WTC11 (cell line): ENCODE measurements around the gene ZNF850. TPM values are rescaled to one million over a fixed set of nuclear protein-coding genes. Genes with fewer than 3 reads are reported as not detected.

ENCODE experiments used
- ATAC-seq: fragments of 200-7000 bp; cut with Tn5 transposase; 2 replicates; pipeline ENCODE4 v1.10.0; 2021; ENCODE audit warnings: mild to moderate bottlenecking, moderate library complexity
- CTCF ChIA-PET: fragments of 300-600 bp; sonication (Branson Sonifier 250); formaldehyde crosslinking; loops from one replicate; lab custom pipeline; 2021; ENCODE audit warnings: antibody characterized with exemption; lab: Charles Lee
- POLR2A ChIA-PET: fragments of 350-600 bp; sonication (Branson Sonifier 250); formaldehyde crosslinking; loops from one replicate; lab custom pipeline; 2021; ENCODE audit warnings: antibody characterized with exemption; lab: Charles Lee
- DNase-seq: peaks from one replicate; pipeline ENCODE4 v3.0.0; 2021; ENCODE audit warnings: low spot score
- H3K27ac Mint-ChIP-seq: 2 replicates; pipeline ENCODE4 v1.8.0; 2021; ENCODE audit warnings: mixed read lengths
- H3K27me3 Mint-ChIP-seq: 2 replicates; pipeline ENCODE4 v1.8.0; 2021; ENCODE audit warnings: low read depth, mild to moderate bottlenecking, moderate library complexity, mixed read lengths
- H3K36me3 Mint-ChIP-seq: 2 replicates; pipeline ENCODE4 v1.8.0; 2021; ENCODE audit warnings: mixed read lengths
- H3K4me1 Mint-ChIP-seq: 2 replicates; pipeline ENCODE4 v1.8.0; 2022; ENCODE audit warnings: mixed read lengths
- H3K4me3 Mint-ChIP-seq: 2 replicates; pipeline ENCODE4 v1.8.0; 2021; ENCODE audit warnings: mild to moderate bottlenecking, moderate library complexity, mixed read lengths
- H3K9me3 Mint-ChIP-seq: 2 replicates; pipeline ENCODE4 v1.8.0; 2021; ENCODE audit warnings: mixed read lengths
- E2F4 ChIP-seq: sonication (generic); formaldehyde crosslinking; IDR thresholded peaks from 2 replicates; pipeline ENCODE4 v1.8.1; 2022; ENCODE audit warnings: low read depth, mild to moderate bottlenecking, moderate library complexity, missing genetic modification reagents, borderline replicate concordance
- EMX1 ChIP-seq: fragments of 250-450 bp; sonication (Bioruptor Pico); IDR thresholded peaks from 2 replicates; pipeline ENCODE4 v1.8.0; 2021; ENCODE audit warnings: mild to moderate bottlenecking
- FOXJ3 ChIP-seq: sonication (generic); formaldehyde crosslinking; IDR thresholded peaks from 2 replicates; pipeline ENCODE4 v1.9.0; 2021; ENCODE audit warnings: missing genetic modification reagents, mild to moderate bottlenecking, borderline replicate concordance
- GTF2I ChIP-seq: fragments of 250-450 bp; sonication (Bioruptor Pico); conservative IDR thresholded peaks from 2 replicates; pipeline ENCODE4 v1.4.0; 2021; ENCODE audit warnings: mild to moderate bottlenecking
- MAX ChIP-seq: sonication (generic); formaldehyde crosslinking; IDR thresholded peaks from 2 replicates; pipeline ENCODE4 v1.8.0; 2022; ENCODE audit warnings: mild to moderate bottlenecking, missing genetic modification reagents
- MXD4 ChIP-seq: fragments of 250-450 bp; sonication (Bioruptor Pico); IDR thresholded peaks from 2 replicates; pipeline ENCODE4 v1.8.0; 2021; ENCODE audit warnings: mild to moderate bottlenecking, moderate library complexity, borderline replicate concordance
- NFATC4 ChIP-seq: fragments of 250-450 bp; sonication (Bioruptor Pico); IDR thresholded peaks from 2 replicates; pipeline ENCODE4 v1.9.0; 2021; ENCODE audit warnings: mild to moderate bottlenecking
- TEAD1 ChIP-seq: sonication (generic); formaldehyde crosslinking; IDR thresholded peaks from 2 replicates; pipeline ENCODE4 v1.8.0; 2022; ENCODE audit warnings: mild to moderate bottlenecking, missing genetic modification reagents
- TP53 ChIP-seq: sonication (generic); formaldehyde crosslinking; IDR thresholded peaks from 2 replicates; pipeline ENCODE4 v1.8.1; 2023; ENCODE audit warnings: mild to moderate bottlenecking, missing genetic modification reagents
- ZBTB21 ChIP-seq: sonication (generic); formaldehyde crosslinking; IDR thresholded peaks from 2 replicates; pipeline ENCODE4 v1.8.1; 2023; ENCODE audit warnings: mild to moderate bottlenecking, missing genetic modification reagents, borderline replicate concordance
- ZNF317 ChIP-seq: sonication (generic); formaldehyde crosslinking; IDR thresholded peaks from 2 replicates; pipeline ENCODE4 v1.8.1; 2023; ENCODE audit warnings: low read depth, mild to moderate bottlenecking, moderate library complexity, missing genetic modification reagents, borderline replicate concordance
- ZNF416 ChIP-seq: fragments of 250-450 bp; sonication (Bioruptor Pico); IDR thresholded peaks from 2 replicates; pipeline ENCODE4 v1.9.0; 2021; ENCODE audit warnings: mild to moderate bottlenecking, inconsistent platforms
- total RNA-seq: library from RNA; stranded (reverse); gene quantifications from 3 replicates; pipeline ENCODE4 v1.2.3, GENCODE V29; 2021
- TF ChIP-seq, protein P1 (sequence below): fragments of 250-450 bp; sonication (Bioruptor Pico); IDR thresholded peaks from 2 replicates; pipeline ENCODE4 v2.1.2; 2022; ENCODE audit warnings: mild to moderate bottlenecking, moderate library complexity
- TF ChIP-seq, protein P2 (sequence below): sonication (generic); formaldehyde crosslinking; IDR thresholded peaks from 2 replicates; pipeline ENCODE4 v1.8.1; 2023; ENCODE audit warnings: mild to moderate bottlenecking, missing genetic modification reagents, moderate library complexity
- TF ChIP-seq, protein P3 (sequence below): sonication (generic); formaldehyde crosslinking; IDR thresholded peaks from 2 replicates; pipeline ENCODE4 v1.8.1; 2023; ENCODE audit warnings: mild to moderate bottlenecking, missing genetic modification reagents
- TF ChIP-seq, protein P4 (sequence below): sonication (generic); formaldehyde crosslinking; IDR thresholded peaks from 2 replicates; pipeline ENCODE4 v1.8.1; 2022; ENCODE audit warnings: mild to moderate bottlenecking, moderate library complexity, missing genetic modification reagents
- TF ChIP-seq, protein P5 (sequence below): sonication (generic); formaldehyde crosslinking; IDR thresholded peaks from 2 replicates; pipeline ENCODE4 v1.8.1; 2023; ENCODE audit warnings: mild to moderate bottlenecking, moderate library complexity, missing genetic modification reagents
- TF ChIP-seq, protein P6 (sequence below): sonication (generic); formaldehyde crosslinking; IDR thresholded peaks from 2 replicates; pipeline ENCODE4 v1.8.0; 2022; ENCODE audit warnings: missing genetic modification reagents
- TF ChIP-seq, protein P7 (sequence below): fragments of 250-450 bp; sonication (Bioruptor Pico); IDR thresholded peaks from 2 replicates; pipeline ENCODE4 v1.9.0; 2021; ENCODE audit warnings: mild to moderate bottlenecking
- TF ChIP-seq, protein P8 (sequence below): sonication (generic); formaldehyde crosslinking; IDR thresholded peaks from 2 replicates; pipeline ENCODE4 v1.8.0; 2023; ENCODE audit warnings: missing genetic modification reagents

The ZNF850 gene
- total RNA-seq, 1 experiment from 2014 or later: 65.9 TPM

GRCh38 chr19:36747750-36748149 lies 24.9 kb downstream of the ZNF850 start:
- Mint-ChIP-seq H3K36me3 (peaks cover 94% of the 10 kb centered on the region), H3K9me3 (peaks cover 84% of the 10 kb centered on the region)
- POLR2A ChIA-PET: no interaction called here
- ATAC-seq: no peak
- TF ChIP-seq MXD4 (no peak), TEAD1 (CRISPR knock-in tag) (no peak), NFATC4 (CRISPR knock-in tag) (no peak), E2F4 (no peak), GTF2I (CRISPR knock-in tag) (no peak), FOXJ3 (no peak), MAX (no peak), ZBTB21 (CRISPR knock-in tag) (no peak)
- TF ChIP-seq, protein P1, sequence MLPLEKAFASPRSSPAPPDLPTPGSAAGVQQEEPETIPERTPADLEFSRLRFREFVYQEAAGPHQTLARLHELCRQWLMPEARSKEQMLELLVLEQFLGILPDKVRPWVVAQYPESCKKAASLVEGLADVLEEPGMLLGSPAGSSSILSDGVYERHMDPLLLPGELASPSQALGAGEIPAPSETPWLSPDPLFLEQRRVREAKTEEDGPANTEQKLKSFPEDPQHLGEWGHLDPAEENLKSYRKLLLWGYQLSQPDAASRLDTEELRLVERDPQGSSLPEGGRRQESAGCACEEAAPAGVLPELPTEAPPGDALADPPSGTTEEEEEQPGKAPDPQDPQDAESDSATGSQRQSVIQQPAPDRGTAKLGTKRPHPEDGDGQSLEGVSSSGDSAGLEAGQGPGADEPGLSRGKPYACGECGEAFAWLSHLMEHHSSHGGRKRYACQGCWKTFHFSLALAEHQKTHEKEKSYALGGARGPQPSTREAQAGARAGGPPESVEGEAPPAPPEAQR (CRISPR knock-in tag): no peak
- TF ChIP-seq, protein P2, sequence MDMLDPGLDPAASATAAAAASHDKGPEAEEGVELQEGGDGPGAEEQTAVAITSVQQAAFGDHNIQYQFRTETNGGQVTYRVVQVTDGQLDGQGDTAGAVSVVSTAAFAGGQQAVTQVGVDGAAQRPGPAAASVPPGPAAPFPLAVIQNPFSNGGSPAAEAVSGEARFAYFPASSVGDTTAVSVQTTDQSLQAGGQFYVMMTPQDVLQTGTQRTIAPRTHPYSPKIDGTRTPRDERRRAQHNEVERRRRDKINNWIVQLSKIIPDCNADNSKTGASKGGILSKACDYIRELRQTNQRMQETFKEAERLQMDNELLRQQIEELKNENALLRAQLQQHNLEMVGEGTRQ (CRISPR knock-in tag): no peak
- TF ChIP-seq, protein P3, sequence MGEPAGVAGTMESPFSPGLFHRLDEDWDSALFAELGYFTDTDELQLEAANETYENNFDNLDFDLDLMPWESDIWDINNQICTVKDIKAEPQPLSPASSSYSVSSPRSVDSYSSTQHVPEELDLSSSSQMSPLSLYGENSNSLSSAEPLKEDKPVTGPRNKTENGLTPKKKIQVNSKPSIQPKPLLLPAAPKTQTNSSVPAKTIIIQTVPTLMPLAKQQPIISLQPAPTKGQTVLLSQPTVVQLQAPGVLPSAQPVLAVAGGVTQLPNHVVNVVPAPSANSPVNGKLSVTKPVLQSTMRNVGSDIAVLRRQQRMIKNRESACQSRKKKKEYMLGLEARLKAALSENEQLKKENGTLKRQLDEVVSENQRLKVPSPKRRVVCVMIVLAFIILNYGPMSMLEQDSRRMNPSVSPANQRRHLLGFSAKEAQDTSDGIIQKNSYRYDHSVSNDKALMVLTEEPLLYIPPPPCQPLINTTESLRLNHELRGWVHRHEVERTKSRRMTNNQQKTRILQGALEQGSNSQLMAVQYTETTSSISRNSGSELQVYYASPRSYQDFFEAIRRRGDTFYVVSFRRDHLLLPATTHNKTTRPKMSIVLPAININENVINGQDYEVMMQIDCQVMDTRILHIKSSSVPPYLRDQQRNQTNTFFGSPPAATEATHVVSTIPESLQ (CRISPR knock-in tag): no peak
- TF ChIP-seq, protein P4, sequence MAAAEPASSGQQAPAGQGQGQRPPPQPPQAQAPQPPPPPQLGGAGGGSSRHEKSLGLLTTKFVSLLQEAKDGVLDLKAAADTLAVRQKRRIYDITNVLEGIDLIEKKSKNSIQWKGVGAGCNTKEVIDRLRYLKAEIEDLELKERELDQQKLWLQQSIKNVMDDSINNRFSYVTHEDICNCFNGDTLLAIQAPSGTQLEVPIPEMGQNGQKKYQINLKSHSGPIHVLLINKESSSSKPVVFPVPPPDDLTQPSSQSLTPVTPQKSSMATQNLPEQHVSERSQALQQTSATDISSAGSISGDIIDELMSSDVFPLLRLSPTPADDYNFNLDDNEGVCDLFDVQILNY: no peak
- TF ChIP-seq, all 79 proteins: peak for 0
- Mint-ChIP-seq H3K4me3 (no peak overlapping the region), H3K27ac (no peak overlapping the region), H3K4me1 (no peaks in the 10 kb centered on the region), H3K27me3 (peaks cover 36% of the 10 kb centered on the region)
- CTCF ChIA-PET: no interaction called here
- DNase-seq: no peak

DNA sequence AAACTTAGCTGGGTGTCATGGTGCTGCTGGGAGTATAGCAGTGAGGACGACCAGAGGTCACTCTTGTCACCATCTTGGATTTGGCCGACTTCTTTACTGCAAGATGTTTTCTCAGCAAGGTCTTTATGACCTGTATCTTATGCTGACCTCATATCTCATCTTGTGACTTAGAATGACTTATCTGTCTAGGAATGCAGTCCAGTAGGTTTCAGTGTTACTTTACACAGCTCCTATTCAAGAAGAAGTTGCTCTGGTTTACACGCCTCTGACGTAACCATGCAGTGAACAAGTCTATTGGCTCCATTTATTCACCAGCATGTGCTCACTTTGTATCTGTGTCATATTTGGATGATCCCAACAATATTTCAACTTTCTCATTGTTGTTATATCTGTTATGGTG lies 26.7 kb downstream of the ZNF850 start:
- Mint-ChIP-seq H3K27ac (no peak overlapping the region), H3K36me3 (peaks cover 78% of the 10 kb centered on the region), H3K9me3 (peaks cover 78% of the 10 kb centered on the region), H3K4me3 (no peak overlapping the region), H3K27me3 (peaks cover 33% of the 10 kb centered on the region)
- POLR2A ChIA-PET: no interaction called here
- DNase-seq: no peak
- CTCF ChIA-PET: no interaction called here
- TF ChIP-seq, protein P5, sequence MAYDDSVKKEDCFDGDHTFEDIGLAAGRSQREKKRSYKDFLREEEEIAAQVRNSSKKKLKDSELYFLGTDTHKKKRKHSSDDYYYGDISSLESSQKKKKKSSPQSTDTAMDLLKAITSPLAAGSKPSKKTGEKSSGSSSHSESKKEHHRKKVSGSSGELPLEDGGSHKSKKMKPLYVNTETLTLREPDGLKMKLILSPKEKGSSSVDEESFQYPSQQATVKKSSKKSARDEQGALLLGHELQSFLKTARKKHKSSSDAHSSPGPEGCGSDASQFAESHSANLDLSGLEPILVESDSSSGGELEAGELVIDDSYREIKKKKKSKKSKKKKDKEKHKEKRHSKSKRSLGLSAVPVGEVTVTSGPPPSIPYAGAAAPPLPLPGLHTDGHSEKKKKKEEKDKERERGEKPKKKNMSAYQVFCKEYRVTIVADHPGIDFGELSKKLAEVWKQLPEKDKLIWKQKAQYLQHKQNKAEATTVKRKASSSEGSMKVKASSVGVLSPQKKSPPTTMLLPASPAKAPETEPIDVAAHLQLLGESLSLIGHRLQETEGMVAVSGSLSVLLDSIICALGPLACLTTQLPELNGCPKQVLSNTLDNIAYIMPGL (CRISPR knock-in tag): no peak
- TF ChIP-seq, protein P6, sequence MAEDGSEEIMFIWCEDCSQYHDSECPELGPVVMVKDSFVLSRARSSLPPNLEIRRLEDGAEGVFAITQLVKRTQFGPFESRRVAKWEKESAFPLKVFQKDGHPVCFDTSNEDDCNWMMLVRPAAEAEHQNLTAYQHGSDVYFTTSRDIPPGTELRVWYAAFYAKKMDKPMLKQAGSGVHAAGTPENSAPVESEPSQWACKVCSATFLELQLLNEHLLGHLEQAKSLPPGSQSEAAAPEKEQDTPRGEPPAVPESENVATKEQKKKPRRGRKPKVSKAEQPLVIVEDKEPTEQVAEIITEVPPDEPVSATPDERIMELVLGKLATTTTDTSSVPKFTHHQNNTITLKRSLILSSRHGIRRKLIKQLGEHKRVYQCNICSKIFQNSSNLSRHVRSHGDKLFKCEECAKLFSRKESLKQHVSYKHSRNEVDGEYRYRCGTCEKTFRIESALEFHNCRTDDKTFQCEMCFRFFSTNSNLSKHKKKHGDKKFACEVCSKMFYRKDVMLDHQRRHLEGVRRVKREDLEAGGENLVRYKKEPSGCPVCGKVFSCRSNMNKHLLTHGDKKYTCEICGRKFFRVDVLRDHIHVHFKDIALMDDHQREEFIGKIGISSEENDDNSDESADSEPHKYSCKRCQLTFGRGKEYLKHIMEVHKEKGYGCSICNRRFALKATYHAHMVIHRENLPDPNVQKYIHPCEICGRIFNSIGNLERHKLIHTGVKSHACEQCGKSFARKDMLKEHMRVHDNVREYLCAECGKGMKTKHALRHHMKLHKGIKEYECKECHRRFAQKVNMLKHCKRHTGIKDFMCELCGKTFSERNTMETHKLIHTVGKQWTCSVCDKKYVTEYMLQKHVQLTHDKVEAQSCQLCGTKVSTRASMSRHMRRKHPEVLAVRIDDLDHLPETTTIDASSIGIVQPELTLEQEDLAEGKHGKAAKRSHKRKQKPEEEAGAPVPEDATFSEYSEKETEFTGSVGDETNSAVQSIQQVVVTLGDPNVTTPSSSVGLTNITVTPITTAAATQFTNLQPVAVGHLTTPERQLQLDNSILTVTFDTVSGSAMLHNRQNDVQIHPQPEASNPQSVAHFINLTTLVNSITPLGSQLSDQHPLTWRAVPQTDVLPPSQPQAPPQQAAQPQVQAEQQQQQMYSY (CRISPR knock-in tag): no peak
- TF ChIP-seq ZNF416 (no peak), ZNF317 (no peak), TP53 (CRISPR knock-in tag) (no peak), EMX1 (no peak)
- TF ChIP-seq, protein P7, sequence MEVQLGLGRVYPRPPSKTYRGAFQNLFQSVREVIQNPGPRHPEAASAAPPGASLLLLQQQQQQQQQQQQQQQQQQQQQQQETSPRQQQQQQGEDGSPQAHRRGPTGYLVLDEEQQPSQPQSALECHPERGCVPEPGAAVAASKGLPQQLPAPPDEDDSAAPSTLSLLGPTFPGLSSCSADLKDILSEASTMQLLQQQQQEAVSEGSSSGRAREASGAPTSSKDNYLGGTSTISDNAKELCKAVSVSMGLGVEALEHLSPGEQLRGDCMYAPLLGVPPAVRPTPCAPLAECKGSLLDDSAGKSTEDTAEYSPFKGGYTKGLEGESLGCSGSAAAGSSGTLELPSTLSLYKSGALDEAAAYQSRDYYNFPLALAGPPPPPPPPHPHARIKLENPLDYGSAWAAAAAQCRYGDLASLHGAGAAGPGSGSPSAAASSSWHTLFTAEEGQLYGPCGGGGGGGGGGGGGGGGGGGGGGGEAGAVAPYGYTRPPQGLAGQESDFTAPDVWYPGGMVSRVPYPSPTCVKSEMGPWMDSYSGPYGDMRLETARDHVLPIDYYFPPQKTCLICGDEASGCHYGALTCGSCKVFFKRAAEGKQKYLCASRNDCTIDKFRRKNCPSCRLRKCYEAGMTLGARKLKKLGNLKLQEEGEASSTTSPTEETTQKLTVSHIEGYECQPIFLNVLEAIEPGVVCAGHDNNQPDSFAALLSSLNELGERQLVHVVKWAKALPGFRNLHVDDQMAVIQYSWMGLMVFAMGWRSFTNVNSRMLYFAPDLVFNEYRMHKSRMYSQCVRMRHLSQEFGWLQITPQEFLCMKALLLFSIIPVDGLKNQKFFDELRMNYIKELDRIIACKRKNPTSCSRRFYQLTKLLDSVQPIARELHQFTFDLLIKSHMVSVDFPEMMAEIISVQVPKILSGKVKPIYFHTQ (CRISPR knock-in tag): no peak
- TF ChIP-seq, protein P8, sequence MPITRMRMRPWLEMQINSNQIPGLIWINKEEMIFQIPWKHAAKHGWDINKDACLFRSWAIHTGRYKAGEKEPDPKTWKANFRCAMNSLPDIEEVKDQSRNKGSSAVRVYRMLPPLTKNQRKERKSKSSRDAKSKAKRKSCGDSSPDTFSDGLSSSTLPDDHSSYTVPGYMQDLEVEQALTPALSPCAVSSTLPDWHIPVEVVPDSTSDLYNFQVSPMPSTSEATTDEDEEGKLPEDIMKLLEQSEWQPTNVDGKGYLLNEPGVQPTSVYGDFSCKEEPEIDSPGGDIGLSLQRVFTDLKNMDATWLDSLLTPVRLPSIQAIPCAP (CRISPR knock-in tag): no peak
- TF ChIP-seq, all 79 proteins: peak for 0
- H3K4me1 Mint-ChIP-seq: no peaks in the 10 kb centered on the region
- no peak for ATAC-seq
